HG02588 (cell line): Measurements from ENCODE around the gene DUS1L.
A peak's percentile ranks its signal among the peaks of the same experiment; 100 is the strongest.

Experiments
- ATAC-seq: cut with Tn5 transposase; IDR thresholded peaks from one replicate; pipeline ENCODE4 v1.9.1; 2021; ENCODE audit warnings: mild to moderate bottlenecking, moderate library complexity; ENCODE audit not compliant: unreplicated experiment

DUS1L gene

GRCh38 chr17:82029391-82029790, 36.2 kb downstream of the DUS1L start:
- no peak for ATAC-seq

GRCh38 chr17:82028966-82029365, 36.6 kb downstream of the DUS1L start:
- no peak for ATAC-seq

- ATAC-seq: no peak
These were observed 37.4 kb downstream of the DUS1L start for GRCh38 chr17:82028246-82028645.

GRCh38 chr17:82025401-82026107, 40.0 kb downstream of the DUS1L start:
- no peak for ATAC-seq

- no peak for ATAC-seq
These were observed 40.7 kb downstream of the DUS1L start for GRCh38 chr17:82024859-82025258.

GRCh38 chr17:82023447-82024241, 42.0 kb downstream of the DUS1L start:
- peak; percentile 4 for ATAC-seq

- ATAC-seq: peak; percentile 82
These were observed 42.6 kb downstream of the DUS1L start, which contains the start of gene LRRC45 for GRCh38 chr17:82022981-82023446. LRRC45 (plus strand) TSS chr17:82023305; CDS start chr17:82023644, 339 bp downstream.

GRCh38 chr17:82022310-82022980, 43.2 kb downstream of the DUS1L start, which contains the start of gene CENPX:
CENPX (minus strand) TSS chr17:82022878; CDS start chr17:82022861, 17 bp downstream.
- no peak for ATAC-seq

- no peak for ATAC-seq
These were observed 43.7 kb downstream of the DUS1L start for GRCh38 chr17:82021900-82022309.

GRCh38 chr17:82021107-82021899, 44.3 kb downstream of the DUS1L start:
- ATAC-seq: no peak

GRCh38 chr17:82020572-82021106, 45.0 kb downstream of the DUS1L start:
- ATAC-seq: no peak

- ATAC-seq: no peak
These were observed 45.7 kb downstream of the DUS1L start for GRCh38 chr17:82019690-82020571.

- no peak for ATAC-seq
These were observed 46.5 kb downstream of the DUS1L start for GRCh38 chr17:82018989-82019689.

GRCh38 chr17:82018152-82018988, 47.2 kb downstream of the DUS1L start:
- no peak for ATAC-seq

GRCh38 chr17:82017612-82018151, 47.9 kb downstream of the DUS1L start:
- no peak for ATAC-seq

- no peak for ATAC-seq
These were observed 48.6 kb downstream of the DUS1L start for GRCh38 chr17:82016875-82017459.
